Astrocyte (in vitro differentiated cells and primary cell): ENCODE data around the gene ELK3. TPM values are rescaled to one million over a fixed set of nuclear protein-coding genes. Genes with fewer than 3 reads are reported as not detected.

ENCODE experiments used
- DNase-seq: peaks from one replicate; pipeline ENCODE4 v3.0.0-alpha.2; 2010; ENCODE audit warnings: low read depth
- FAIRE-seq: peaks from 2 replicates; lab custom pipeline; 2011; peaks lifted over from hg19 to GRCh38; lab: Jason Lieb, UNC
- H2AFZ ChIP-seq: 2 replicates; pipeline ENCODE4 v1.6.0; 2012; ENCODE audit warnings: low read depth, low read length, inconsistent platforms
- H3K27ac ChIP-seq: 2 replicates; pipeline ENCODE4 v1.5.1; 2011; ENCODE audit warnings: low read depth, low read length, inconsistent platforms
- H3K27me3 ChIP-seq: 2 replicates; pipeline ENCODE4 v1.6.0; 2011; ENCODE audit warnings: low read length, inconsistent platforms; ENCODE audit not compliant: insufficient read depth
- H3K36me3 ChIP-seq: 2 replicates; pipeline ENCODE4 v1.5.1; 2011; ENCODE audit warnings: low read length, inconsistent platforms; ENCODE audit not compliant: insufficient read depth
- H3K4me1 ChIP-seq: 2 replicates; pipeline ENCODE4 v1.5.1; 2011; ENCODE audit warnings: low read length, inconsistent platforms; ENCODE audit not compliant: insufficient read depth
- H3K4me2 ChIP-seq: 2 replicates; pipeline ENCODE4 v1.6.0; 2012; ENCODE audit warnings: low read length, inconsistent platforms
- H3K4me3 ChIP-seq: 2 replicates; pipeline ENCODE4 v1.5.1; 2011; ENCODE audit warnings: low read depth, mild to moderate bottlenecking, low read length, inconsistent platforms; ENCODE audit not compliant: insufficient read depth
- H3K79me2 ChIP-seq: 2 replicates; pipeline ENCODE4 v1.6.0; 2012; ENCODE audit warnings: mild to moderate bottlenecking, low read length, inconsistent platforms; ENCODE audit not compliant: insufficient read depth
- H3K9ac ChIP-seq: 2 replicates; pipeline ENCODE4 v1.6.0; 2012; ENCODE audit warnings: mild to moderate bottlenecking, low read length, inconsistent platforms
- H3K9me3 ChIP-seq: 2 replicates; pipeline ENCODE4 v1.5.1; 2012; ENCODE audit warnings: low read depth, mild to moderate bottlenecking, low read length, inconsistent platforms; ENCODE audit not compliant: insufficient read depth
- H4K20me1 ChIP-seq: 2 replicates; pipeline ENCODE4 v1.6.0; 2012; ENCODE audit warnings: low read length, inconsistent platforms; ENCODE audit not compliant: insufficient read depth
- H3K27ac Mint-ChIP-seq: one replicate; pipeline ENCODE4 v1.8.0; 2021; ENCODE audit warnings: mild to moderate bottlenecking, mixed read lengths; ENCODE audit not compliant: unreplicated experiment
- H3K27me3 Mint-ChIP-seq: one replicate; pipeline ENCODE4 v1.8.0; 2021; ENCODE audit warnings: low read depth, mixed read lengths; ENCODE audit not compliant: unreplicated experiment
- H3K36me3 Mint-ChIP-seq: one replicate; pipeline ENCODE4 v1.8.0; 2021; ENCODE audit warnings: low read depth, mixed read lengths; ENCODE audit not compliant: unreplicated experiment
- H3K4me1 Mint-ChIP-seq: one replicate; pipeline ENCODE4 v1.8.0; 2021; ENCODE audit warnings: low read depth, mixed read lengths; ENCODE audit not compliant: unreplicated experiment
- H3K4me3 Mint-ChIP-seq: one replicate; pipeline ENCODE4 v1.8.0; 2021; ENCODE audit warnings: mild to moderate bottlenecking, moderate library complexity, mixed read lengths; ENCODE audit not compliant: unreplicated experiment
- H3K9me3 Mint-ChIP-seq: one replicate; pipeline ENCODE4 v1.8.0; 2021; ENCODE audit warnings: mild to moderate bottlenecking, mixed read lengths; ENCODE audit not compliant: unreplicated experiment
- EZH2 ChIP-seq: IDR thresholded peaks from 2 replicates; pipeline ENCODE4 v1.6.1; 2012; ENCODE audit warnings: mild to moderate bottlenecking, low read length, inconsistent platforms; ENCODE audit not compliant: insufficient read depth
- total RNA-seq: library from RNA; stranded (reverse); gene quantifications from 2 replicates; pipeline ENCODE4 v1.2.1, GENCODE V29; 2021
- TF ChIP-seq, protein P1 (sequence below): IDR thresholded peaks from 2 replicates; pipeline ENCODE4 v1.5.1; 2011; ENCODE audit warnings: low read depth, mild to moderate bottlenecking, inconsistent platforms, low read length, moderate library complexity; ENCODE audit not compliant: insufficient read depth

Gene ELK3
- total RNA-seq, 1 donor from 2014 or later: 62.7 TPM

GRCh38 chr12:96212456-96213375, 18.5 kb downstream of the ELK3 start:
- Mint-ChIP-seq H3K9me3 (no peaks in the 10 kb centered on the region), H3K27me3 (no peaks in the 10 kb centered on the region), H3K4me1 (peaks cover 53% of the 10 kb centered on the region), H3K27ac (peak overlapping the region; percentile 56), H3K4me3 (no peak overlapping the region), H3K36me3 (peaks cover 3% of the 10 kb centered on the region)
- H3K4me1 ChIP-seq: peaks cover 32% of the 10 kb centered on the region
- H3K4me3 ChIP-seq: no peak overlapping the region
- no peak overlapping the region for H2AFZ ChIP-seq
- DNase-seq (no peak), FAIRE-seq (no peak)
- TF ChIP-seq, protein P1, sequence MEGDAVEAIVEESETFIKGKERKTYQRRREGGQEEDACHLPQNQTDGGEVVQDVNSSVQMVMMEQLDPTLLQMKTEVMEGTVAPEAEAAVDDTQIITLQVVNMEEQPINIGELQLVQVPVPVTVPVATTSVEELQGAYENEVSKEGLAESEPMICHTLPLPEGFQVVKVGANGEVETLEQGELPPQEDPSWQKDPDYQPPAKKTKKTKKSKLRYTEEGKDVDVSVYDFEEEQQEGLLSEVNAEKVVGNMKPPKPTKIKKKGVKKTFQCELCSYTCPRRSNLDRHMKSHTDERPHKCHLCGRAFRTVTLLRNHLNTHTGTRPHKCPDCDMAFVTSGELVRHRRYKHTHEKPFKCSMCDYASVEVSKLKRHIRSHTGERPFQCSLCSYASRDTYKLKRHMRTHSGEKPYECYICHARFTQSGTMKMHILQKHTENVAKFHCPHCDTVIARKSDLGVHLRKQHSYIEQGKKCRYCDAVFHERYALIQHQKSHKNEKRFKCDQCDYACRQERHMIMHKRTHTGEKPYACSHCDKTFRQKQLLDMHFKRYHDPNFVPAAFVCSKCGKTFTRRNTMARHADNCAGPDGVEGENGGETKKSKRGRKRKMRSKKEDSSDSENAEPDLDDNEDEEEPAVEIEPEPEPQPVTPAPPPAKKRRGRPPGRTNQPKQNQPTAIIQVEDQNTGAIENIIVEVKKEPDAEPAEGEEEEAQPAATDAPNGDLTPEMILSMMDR: no peak
- no peak for TF ChIP-seq EZH2
- H3K4me2 ChIP-seq: peak overlapping the region; percentile 30
- H4K20me1 ChIP-seq: peaks cover 78% of the 10 kb centered on the region
- no peaks in the 10 kb centered on the region for H3K27me3 ChIP-seq
- H3K9me3 ChIP-seq: no peaks in the 10 kb centered on the region
- peaks cover 97% of the 10 kb centered on the region for H3K79me2 ChIP-seq
- peak overlapping the region; percentile 3 for H3K9ac ChIP-seq
- peaks cover 12% of the 10 kb centered on the region for H3K36me3 ChIP-seq
- H3K27ac ChIP-seq: no peak overlapping the region

DNA sequence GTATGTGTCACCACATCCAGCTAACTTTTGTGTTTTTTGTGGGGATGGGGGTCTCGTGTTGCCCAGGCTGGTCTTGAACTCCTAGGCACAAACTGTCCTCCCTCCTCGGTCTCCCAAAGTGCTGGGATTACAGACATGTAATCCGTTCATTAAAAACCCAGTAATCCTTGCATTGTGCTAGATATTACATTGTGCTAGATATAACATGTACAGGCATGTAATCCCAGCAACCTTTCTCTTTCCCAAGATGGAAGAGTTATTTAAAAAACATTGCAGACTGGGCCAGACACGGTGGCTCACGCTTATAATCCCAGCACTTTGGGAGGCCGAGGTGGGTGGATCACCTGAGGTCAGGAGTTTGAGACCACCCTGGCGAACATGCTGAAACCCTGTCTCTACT, 19.7 kb downstream of the ELK3 start:
- H3K4me2 ChIP-seq: no peak overlapping the region
- H3K4me1 ChIP-seq: peaks cover 29% of the 10 kb centered on the region
- H3K36me3 Mint-ChIP-seq: no peaks in the 10 kb centered on the region
- H3K4me3 Mint-ChIP-seq: no peak overlapping the region
- peaks cover 71% of the 10 kb centered on the region for H4K20me1 ChIP-seq
- peak overlapping the region; percentile 11 for H3K27ac Mint-ChIP-seq
- no peak for TF ChIP-seq EZH2
- TF ChIP-seq, protein P1: no peak
- no peak overlapping the region for H3K9ac ChIP-seq
- H2AFZ ChIP-seq: no peak overlapping the region
- no peaks in the 10 kb centered on the region for H3K9me3 Mint-ChIP-seq
- H3K4me1 Mint-ChIP-seq: peaks cover 58% of the 10 kb centered on the region
- H3K27me3 Mint-ChIP-seq: no peaks in the 10 kb centered on the region
- no peak overlapping the region for H3K27ac ChIP-seq
- FAIRE-seq (no peak), DNase-seq (no peak)
- H3K79me2 ChIP-seq: peaks cover 96% of the 10 kb centered on the region
- H3K9me3 ChIP-seq: no peaks in the 10 kb centered on the region
- peaks cover 12% of the 10 kb centered on the region for H3K36me3 ChIP-seq
- H3K4me3 ChIP-seq: no peak overlapping the region
- H3K27me3 ChIP-seq: no peaks in the 10 kb centered on the region

DNA sequence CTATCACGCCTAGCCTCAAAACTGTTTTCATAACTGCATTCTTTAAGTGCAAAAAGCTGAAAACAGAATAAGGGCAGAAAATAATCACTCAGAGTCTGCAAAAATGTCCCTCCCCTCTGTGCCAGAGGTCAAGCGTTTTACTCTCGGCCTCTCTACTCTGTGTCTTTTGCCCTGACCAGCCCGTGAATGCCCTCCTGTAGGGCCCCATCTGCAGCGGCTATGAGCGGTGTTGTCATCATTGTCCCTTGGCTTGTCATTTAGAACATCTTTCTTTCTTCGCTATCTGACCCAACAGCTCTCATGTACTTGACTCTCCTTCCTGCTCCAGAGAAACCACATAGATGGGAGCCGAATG, 21.7 kb downstream of the ELK3 start:
- Histone ChIP-seq H3K27ac (no peak overlapping the region), H3K79me2 (peaks cover 92% of the 10 kb centered on the region), H3K4me3 (no peak overlapping the region), H3K4me2 (no peak overlapping the region), H4K20me1 (peaks cover 54% of the 10 kb centered on the region), H3K9ac (no peak overlapping the region), H3K9me3 (no peaks in the 10 kb centered on the region), H3K36me3 (peaks cover 12% of the 10 kb centered on the region), H3K27me3 (no peaks in the 10 kb centered on the region), H3K4me1 (peaks cover 40% of the 10 kb centered on the region), H2AFZ (no peak overlapping the region)
- Mint-ChIP-seq H3K9me3 (no peaks in the 10 kb centered on the region), H3K4me1 (peaks cover 63% of the 10 kb centered on the region), H3K36me3 (peaks cover 2% of the 10 kb centered on the region), H3K27ac (peak overlapping the region; percentile 27), H3K4me3 (no peak overlapping the region), H3K27me3 (no peaks in the 10 kb centered on the region)
- FAIRE-seq (no peak), DNase-seq (no peak)
- TF ChIP-seq EZH2: no peak
